B cell (primary cell): ENCODE measurements around the gene C2orf92. TPM values are rescaled to one million over a fixed set of nuclear protein-coding genes. Genes with fewer than 3 reads are reported as not detected.

Experiments
- ATAC-seq: fragments of 200-7000 bp; cut with Tn5 transposase; one replicate; pipeline ENCODE4 v1.10.0; 2021; ENCODE audit warnings: low read depth, mild to moderate bottlenecking, moderate number of reproducible peaks, moderate library complexity
- CTCF ChIA-PET: fragments of 350-600 bp; sonication (Branson Sonifier 250); formaldehyde crosslinking; loops from one replicate; lab custom pipeline; 2021; ENCODE audit warnings: antibody characterized with exemption, inconsistent platforms; lab: Charles Lee
- POLR2A ChIA-PET: fragments of 350-600 bp; sonication (Branson Sonifier 250); formaldehyde crosslinking; loops from one replicate; lab custom pipeline; 2021; ENCODE audit warnings: antibody characterized with exemption; lab: Charles Lee
- DNase-seq: peaks from one replicate; pipeline ENCODE4 v3.0.0; 2013
- H2AFZ ChIP-seq: 2 replicates; pipeline ENCODE4 v1.6.1; 2012; ENCODE audit warnings: mild to moderate bottlenecking, low read depth, low read length; ENCODE audit not compliant: insufficient read depth, poor library complexity, severe bottlenecking
- H3K27ac ChIP-seq, 2 donors: 1 replicate in 1 of 2; 2 replicates in 1 of 2; pipeline ENCODE4 v1.5.1; 2012 to 2013; ENCODE audit warnings: low read length in 2 of 2, mild to moderate bottlenecking in 2 of 2, moderate library complexity in 1 of 2
- H3K27me3 ChIP-seq, 4 experiments: fragments of 200-600 bp in 1 of 4; sonication (generic) in 1 of 4; replicated peaks in 1 of 4; 1 replicate in 2 of 4; 2 replicates in 2 of 4; pipeline versions ENCODE4 v1.6.1 to v1.7.0; 2013 to 2016; ENCODE audit warnings: low read length in 3 of 4, mild to moderate bottlenecking in 2 of 4, mixed read lengths in 1 of 4, moderate library complexity in 1 of 4; ENCODE audit not compliant: insufficient read depth in 4 of 4, control insufficient read depth in 3 of 4; ENCODE audit errors: control extremely low read depth in 1 of 4
- H3K36me3 ChIP-seq, 2 experiments: replicated peaks in 1 of 2; 1 replicate in 1 of 2; 2 replicates in 1 of 2; pipeline versions ENCODE4 v1.6.1 to v1.7.1; 2013; ENCODE audit warnings: low read length in 1 of 2; ENCODE audit not compliant: insufficient read depth in 2 of 2, control insufficient read depth in 1 of 2; ENCODE audit errors: control extremely low read depth in 1 of 2, extremely low read depth in 1 of 2
- H3K4me1 ChIP-seq, 2 donors: fragments of 200-600 bp in 1 of 2; sonication (generic) in 1 of 2; 1 replicate in 1 of 2; 2 replicates in 1 of 2; pipeline versions ENCODE4 v1.5.1 to v1.6.1; 2013 to 2017; ENCODE audit warnings: low read length in 2 of 2; ENCODE audit not compliant: control insufficient read depth in 2 of 2, insufficient read depth in 2 of 2
- H3K4me2 ChIP-seq: replicated peaks from 2 replicates; pipeline ENCODE3; 2012; ENCODE audit warnings: mild to moderate bottlenecking, low read depth, low read length; ENCODE audit not compliant: poor library complexity, severe bottlenecking
- H3K4me3 ChIP-seq, 5 experiments: fragments of 200-600 bp in 1 of 5; sonication (generic) in 1 of 5; 1 replicate in 3 of 5; 2 replicates in 2 of 5; pipeline versions ENCODE4 v1.5.1 to v1.7.0; 2011 to 2016; ENCODE audit warnings: low read length in 4 of 5, mild to moderate bottlenecking in 4 of 5, low read depth in 2 of 5, control low read depth in 1 of 5, moderate library complexity in 1 of 5; ENCODE audit not compliant: insufficient read depth in 1 of 5; ENCODE audit errors: control extremely low read depth in 1 of 5, extremely low read depth in 1 of 5
- H3K79me2 ChIP-seq: fragments of 200-600 bp; sonication (generic); one replicate; pipeline ENCODE4 v1.6.0; 2016; ENCODE audit warnings: low read length; ENCODE audit not compliant: control insufficient read depth, insufficient read depth
- H3K9ac ChIP-seq: fragments of 200-600 bp; sonication (generic); 2 replicates; pipeline ENCODE4 v1.6.1; 2017; ENCODE audit warnings: mild to moderate bottlenecking, low read length, moderate library complexity
- H3K9me3 ChIP-seq, 3 donors: one replicate each; pipeline versions ENCODE4 v1.6.1 to v1.7.1; 2013; ENCODE audit warnings: low read length in 2 of 3; ENCODE audit not compliant: control insufficient read depth in 2 of 3, insufficient read depth in 1 of 3; ENCODE audit errors: control extremely low read depth in 1 of 3
- H4K20me1 ChIP-seq: 2 replicates; pipeline ENCODE4 v1.6.0; 2012; ENCODE audit warnings: mild to moderate bottlenecking, low read length; ENCODE audit not compliant: insufficient read depth, control insufficient read depth, poor library complexity, severe bottlenecking
- H3K27ac Mint-ChIP-seq: one replicate; pipeline ENCODE4 v1.8.0; 2021; ENCODE audit warnings: mixed read lengths
- H3K27me3 Mint-ChIP-seq: one replicate; pipeline ENCODE4 v1.8.0; 2021; ENCODE audit warnings: mixed read lengths
- H3K4me1 Mint-ChIP-seq: one replicate; pipeline ENCODE4 v1.8.0; 2021; ENCODE audit warnings: mixed read lengths
- H3K4me3 Mint-ChIP-seq: one replicate; pipeline ENCODE4 v1.8.0; 2021; ENCODE audit warnings: mixed read lengths
- H3K9me3 Mint-ChIP-seq: one replicate; pipeline ENCODE4 v1.8.0; 2022; ENCODE audit warnings: mixed read lengths; ENCODE audit not compliant: insufficient read depth
- EZH2 ChIP-seq: IDR thresholded peaks from 2 replicates; pipeline ENCODE4 v1.6.1; 2012; ENCODE audit warnings: borderline replicate concordance, low read depth, mild to moderate bottlenecking, moderate library complexity, low read length; ENCODE audit not compliant: insufficient read depth, poor library complexity, severe bottlenecking
- WGBS: methylation state at CpG from one replicate; pipeline ENCODE4 v1.1.5; 2013; ENCODE audit warnings: missing lambda C conversion rate; ENCODE audit not compliant: insufficient coverage; 5-methylcytosine and 5-hydroxymethylcytosine counted together
- intact Hi-C: fragments of 100-400 bp; cut with micrococcal nuclease; formaldehyde crosslinking; loops from one replicate; pipeline ENCODE4 v1.10.0; 2022
- polyA plus RNA-seq: library from polyadenylated mRNA; depleted of rRNA; stranded (reverse); fragments of >200 nt; gene quantifications from 2 replicates; pipeline ENCODE4 v1.2.3, GENCODE V29; 2012
- total RNA-seq, 2 donors: library from RNA; stranded (reverse); fragments of 120-200 nt in 1 of 2; gene quantifications; 1 replicate in 1 of 2; 2 replicates in 1 of 2; pipeline versions ENCODE4 v1.2.3 to v1.2.4, GENCODE V29; 2013 to 2022
- TF ChIP-seq, protein P1 (sequence below): fragments of 200-600 bp; IDR thresholded peaks from one replicate; pipeline ENCODE4 v1.8.0; 2022; ENCODE audit warnings: antibody characterized with exemption, mild to moderate bottlenecking

C2orf92 gene
- total and polyA plus RNA-seq, 2 donors (not counting 1 experiment from before 2014, with no cell fraction given), result 15.3 to 18.9 TPM

DNA sequence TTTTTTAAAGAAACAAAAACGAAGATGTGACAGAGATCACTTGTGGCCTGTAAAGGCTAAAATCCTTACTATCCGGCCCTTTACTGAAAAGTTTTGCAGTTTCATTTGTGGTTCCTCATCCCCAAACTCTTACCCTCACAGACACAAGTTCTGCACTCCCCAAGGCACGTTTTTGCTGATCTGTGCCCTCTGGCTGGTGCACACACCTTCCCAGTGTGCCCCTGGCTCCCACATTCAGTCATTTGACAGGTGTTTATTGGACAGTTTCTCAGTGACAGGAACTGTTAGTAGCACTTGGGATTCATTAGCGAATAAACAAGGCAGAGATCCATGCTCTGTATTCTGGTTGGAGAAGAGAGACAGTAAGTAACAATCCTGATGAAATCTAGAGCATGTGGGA, 66.7 kb downstream of the C2orf92 start:
- no peaks in the 10 kb centered on the region for H3K27me3 ChIP-seq
- Mint-ChIP-seq H3K4me3 (no peak overlapping the region), H3K9me3 (no peaks in the 10 kb centered on the region), H3K27me3 (peaks cover 4% of the 10 kb centered on the region), H3K4me1 (peaks cover 6% of the 10 kb centered on the region), H3K27ac (no peak overlapping the region)
- TF ChIP-seq EZH2, result no peak
- TF ChIP-seq, protein P1, sequence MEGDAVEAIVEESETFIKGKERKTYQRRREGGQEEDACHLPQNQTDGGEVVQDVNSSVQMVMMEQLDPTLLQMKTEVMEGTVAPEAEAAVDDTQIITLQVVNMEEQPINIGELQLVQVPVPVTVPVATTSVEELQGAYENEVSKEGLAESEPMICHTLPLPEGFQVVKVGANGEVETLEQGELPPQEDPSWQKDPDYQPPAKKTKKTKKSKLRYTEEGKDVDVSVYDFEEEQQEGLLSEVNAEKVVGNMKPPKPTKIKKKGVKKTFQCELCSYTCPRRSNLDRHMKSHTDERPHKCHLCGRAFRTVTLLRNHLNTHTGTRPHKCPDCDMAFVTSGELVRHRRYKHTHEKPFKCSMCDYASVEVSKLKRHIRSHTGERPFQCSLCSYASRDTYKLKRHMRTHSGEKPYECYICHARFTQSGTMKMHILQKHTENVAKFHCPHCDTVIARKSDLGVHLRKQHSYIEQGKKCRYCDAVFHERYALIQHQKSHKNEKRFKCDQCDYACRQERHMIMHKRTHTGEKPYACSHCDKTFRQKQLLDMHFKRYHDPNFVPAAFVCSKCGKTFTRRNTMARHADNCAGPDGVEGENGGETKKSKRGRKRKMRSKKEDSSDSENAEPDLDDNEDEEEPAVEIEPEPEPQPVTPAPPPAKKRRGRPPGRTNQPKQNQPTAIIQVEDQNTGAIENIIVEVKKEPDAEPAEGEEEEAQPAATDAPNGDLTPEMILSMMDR, result no peak
- H3K4me1 ChIP-seq, result no peaks in the 10 kb centered on the region
- no peaks in the 10 kb centered on the region for H3K9me3 ChIP-seq
- H2AFZ ChIP-seq, result no peak overlapping the region
- H3K9ac ChIP-seq, result no peak overlapping the region
- H3K4me3 ChIP-seq, result no peak overlapping the region
- no peaks in the 10 kb centered on the region for H4K20me1 ChIP-seq
- CTCF ChIA-PET, result no interaction called here
- POLR2A ChIA-PET, result no interaction called here
- ATAC-seq (no peak), DNase-seq (no peak)
- intact Hi-C loops, result no loop called here
- no peak overlapping the region for H3K27ac ChIP-seq
- no peaks in the 10 kb centered on the region for H3K79me2 ChIP-seq
- 72% methylated on average over 3 of the region's 4 CpGs for WGBS
- no peaks in the 10 kb centered on the region for H3K36me3 ChIP-seq
- no peak overlapping the region for H3K4me2 ChIP-seq

GRCh38 chr2:97736608-97737330, 67.3 kb downstream of the C2orf92 start:
- Histone ChIP-seq H3K4me1 (no peaks in the 10 kb centered on the region), H4K20me1 (no peaks in the 10 kb centered on the region), H3K79me2 (no peaks in the 10 kb centered on the region), H3K27ac (no peak overlapping the region), H3K36me3 (no peaks in the 10 kb centered on the region), H3K4me3 (no peak overlapping the region), H3K27me3 (no peaks in the 10 kb centered on the region), H3K4me2 (no peak overlapping the region), H3K9me3 (no peaks in the 10 kb centered on the region), H2AFZ (no peak overlapping the region), H3K9ac (no peak overlapping the region)
- intact Hi-C loops, result no loop called here
- Mint-ChIP-seq H3K27me3 (peaks cover 4% of the 10 kb centered on the region), H3K9me3 (no peaks in the 10 kb centered on the region), H3K4me1 (peaks cover 8% of the 10 kb centered on the region), H3K27ac (no peak overlapping the region), H3K4me3 (no peak overlapping the region)
- TF ChIP-seq, protein P1, result no peak
- no peak for TF ChIP-seq EZH2
- no peak for ATAC-seq
- ChIA-PET POLR2A (no interaction called here), CTCF (interaction anchor here (1.5 kb wide), 1 partner anchor 11 kb away, joined by 3 read pairs; no protein-coding TSS in a partner anchor)
- DNase-seq, result no peak
- WGBS, result 93% methylated on average over 20 of the region's 20 CpGs
